HepG2 (cell line): ENCODE results near the gene SLC7A8. TPM values are rescaled to one million over a fixed set of nuclear protein-coding genes. Genes with fewer than 3 reads are reported as not detected.

ENCODE experiments used
- ATF5 ChIP-seq: sonication (generic); formaldehyde crosslinking; IDR thresholded peaks from 2 replicates; pipeline ENCODE4 v1.4.0; 2020; ENCODE audit warnings: mild to moderate bottlenecking, low read depth, missing genetic modification reagents
- CREBL2 ChIP-seq: sonication (generic); formaldehyde crosslinking; IDR thresholded peaks from 2 replicates; pipeline ENCODE4 v1.8.1; 2023; ENCODE audit warnings: missing genetic modification reagents, mild to moderate bottlenecking, borderline replicate concordance
- CTCF ChIP-seq: sonication (generic); formaldehyde crosslinking; IDR thresholded peaks from 2 replicates; pipeline ENCODE4 v1.5.0; 2020; ENCODE audit warnings: mild to moderate bottlenecking, missing genetic modification reagents, moderate library complexity
- FOXA3 ChIP-seq: IDR thresholded peaks from 2 replicates; pipeline ENCODE4 v1.6.1; 2016; ENCODE audit warnings: missing genetic modification reagents, missing compliant biosample characterization
- FOXP1 ChIP-seq, 2 experiments: fragments of 450-650 bp in 1 of 2; IDR thresholded peaks; 2 replicates each; pipeline ENCODE4 v1.6.1; 2017 to 2018; ENCODE audit warnings: antibody characterized with exemption in 1 of 2
- FOXP4 ChIP-seq: sonication (generic); formaldehyde crosslinking; IDR thresholded peaks from 2 replicates; pipeline ENCODE4 v1.4.0; 2020; ENCODE audit warnings: missing genetic modification reagents
- GATA4 ChIP-seq: sonication (generic); IDR thresholded peaks from 2 replicates; pipeline ENCODE4 v1.6.1; 2016; ENCODE audit warnings: antibody characterized with exemption, low read depth, borderline replicate concordance
- JARID2 ChIP-seq: sonication (generic); formaldehyde crosslinking; IDR thresholded peaks from 2 replicates; pipeline ENCODE4 v1.8.1; 2023; ENCODE audit warnings: missing genetic modification reagents, inconsistent platforms; ENCODE audit not compliant: insufficient replicate concordance
- LCORL ChIP-seq, 2 experiments: fragments of 450-650 bp in 1 of 2; sonication (generic) in 1 of 2; formaldehyde crosslinking in 1 of 2; IDR thresholded peaks; 2 replicates each; pipeline versions ENCODE4 v1.5.0 to v1.6.1; 2017 to 2020; ENCODE audit warnings: antibody characterized with exemption in 1 of 2, missing genetic modification reagents in 1 of 2
- NR2F1 ChIP-seq, 2 experiments: fragments of 450-650 bp in 1 of 2; formaldehyde crosslinking in 1 of 2; IDR thresholded peaks; 2 replicates each; pipeline versions ENCODE4 v1.5.0 to v1.6.1; 2016 to 2020; ENCODE audit warnings: mild to moderate bottlenecking in 1 of 2, missing compliant biosample characterization in 1 of 2, missing genetic modification reagents in 1 of 2, moderate library complexity in 1 of 2
- PBX2 ChIP-seq: IDR thresholded peaks from 2 replicates; pipeline ENCODE4 v1.6.1; 2016; ENCODE audit warnings: control low read depth
- RBM39 ChIP-seq: fragments of 200-400 bp; formaldehyde crosslinking; IDR thresholded peaks from one replicate; pipeline ENCODE4 v1.6.1; 2018; ENCODE audit warnings: antibody characterized with exemption, mild to moderate bottlenecking, low read depth, low read length; ENCODE audit not compliant: poor library complexity, severe bottlenecking
- SNAPC2 ChIP-seq: sonication (generic); formaldehyde crosslinking; IDR thresholded peaks from 2 replicates; pipeline ENCODE4 v1.8.1; 2022; ENCODE audit warnings: mild to moderate bottlenecking, missing genetic modification reagents
- STAG1 ChIP-seq: sonication (generic); formaldehyde crosslinking; IDR thresholded peaks from 2 replicates; pipeline ENCODE4 v1.4.0; 2020; ENCODE audit warnings: missing genetic modification reagents
- TCF12 ChIP-seq, 2 experiments: fragments of 450-650 bp in 1 of 2; sonication (generic) in 1 of 2; formaldehyde crosslinking in 1 of 2; IDR thresholded peaks; 2 replicates each; pipeline versions ENCODE4 v1.6.1 to v1.8.0; 2017 to 2022; ENCODE audit warnings: antibody characterized with exemption in 1 of 2, mild to moderate bottlenecking in 1 of 2, missing genetic modification reagents in 1 of 2, moderate library complexity in 1 of 2
- TEAD3 ChIP-seq: optimal IDR thresholded peaks from 2 replicates; pipeline ENCODE3; 2016; ENCODE audit warnings: borderline replicate concordance
- ZNF264 ChIP-seq: sonication (generic); formaldehyde crosslinking; IDR thresholded peaks from 2 replicates; pipeline ENCODE4 v1.4.0; 2020; ENCODE audit warnings: missing genetic modification reagents
- ZNF503 ChIP-seq: sonication (generic); formaldehyde crosslinking; IDR thresholded peaks from 2 replicates; pipeline ENCODE4 v1.4.0; 2020; ENCODE audit warnings: missing genetic modification reagents
- ZNF557 ChIP-seq: sonication (generic); formaldehyde crosslinking; IDR thresholded peaks from 2 replicates; pipeline ENCODE4 v1.4.0; 2020; ENCODE audit warnings: missing genetic modification reagents
- ZNF629 ChIP-seq: sonication (generic); formaldehyde crosslinking; conservative IDR thresholded peaks from 2 replicates; pipeline ENCODE4 v1.5.0; 2020; ENCODE audit warnings: missing genetic modification reagents
- polyA plus RNA-seq, 8 experiments: library from polyadenylated mRNA; depleted of rRNA in 3 of 8; stranded (reverse) in 7 of 8; unstranded in 1 of 8; fragments of >200 nt; fragmentation: Illumina TruSeq in 4 of 8; extraction: Trizol in 4 of 8; gene quantifications; 2 replicates each; pipeline versions ENCODE4 v1.2.1 to v1.2.3, GENCODE V29; 2011 to 2016; ENCODE audit warnings: low read depth in 4 of 8, missing spikeins in 1 of 8, mixed read lengths in 1 of 8; ENCODE audit not compliant: insufficient read depth in 1 of 8
- total RNA-seq, 5 experiments: library from RNA; depleted of rRNA; stranded (reverse); fragments of >200 nt; fragmentation: Illumina TruSeq; extraction: Trizol; gene quantifications; 2 replicates each; pipeline ENCODE4 v1.2.3, GENCODE V29; 2016; ENCODE audit warnings: low read depth in 1 of 5

The SLC7A8 gene
- total and polyA plus RNA-seq, 2 of the 13 experiments (the other 11 are each of a cell fraction or from before 2014, with no cell fraction given) = 0.25 TPM; not detected in 1

GRCh38 chr14:23171222-23171975, 12.1 kb downstream of the SLC7A8 start (continued):
- TF ChIP-seq ZNF629 (no peak), LCORL (IDR thresholded peaks at IDR 0.05) (no peak), LCORL (CRISPR knock-in tag; IDR thresholded peaks at IDR 0.05) (no peak), FOXP1 (IDR thresholded peaks at IDR 0.05) (no peak), FOXP1 (CRISPR knock-in tag; IDR thresholded peaks at IDR 0.05) (peak; percentile 36; the same call in 1 of the 2 replicates), STAG1 (no peak), CTCF (CRISPR knock-in tag) (no peak), NR2F1 (CRISPR knock-in tag; IDR thresholded peaks at IDR 0.05) (0 out of 4 replicates have a peak, but pooled peaks of 1 of the 2 experiments have one; percentile 38), FOXP4 (CRISPR knock-in tag) (0 out of 2 replicates have a peak, but pooled peaks have one; percentile 29), RBM39 (no peak), GATA4 (no peak), TEAD3 (CRISPR knock-in tag) (no peak), FOXA3 (peak; percentile 74), CREBL2 (CRISPR knock-in tag) (no peak), ATF5 (CRISPR knock-in tag) (0 out of 2 replicates have a peak, but pooled peaks have one; percentile 67), ZNF264 (CRISPR knock-in tag) (no peak), PBX2 (CRISPR knock-in tag) (no peak), JARID2 (CRISPR knock-in tag) (no peak), SNAPC2 (CRISPR knock-in tag) (no peak), TCF12 (IDR thresholded peaks at IDR 0.05) (no peak), TCF12 (CRISPR knock-in tag; IDR thresholded peaks at IDR 0.05) (no peak), ZNF557 (no peak), ZNF503 (no peak)
